GM10847 (cell line): Measurements from ENCODE around the gene FAM161B.

Experiments
- POLR2A ChIP-seq: IDR thresholded peaks from 2 replicates; pipeline ENCODE4 v1.6.1; 2011; ENCODE audit not compliant: insufficient read length; ENCODE audit errors: extremely low read depth

FAM161B gene, protein sequence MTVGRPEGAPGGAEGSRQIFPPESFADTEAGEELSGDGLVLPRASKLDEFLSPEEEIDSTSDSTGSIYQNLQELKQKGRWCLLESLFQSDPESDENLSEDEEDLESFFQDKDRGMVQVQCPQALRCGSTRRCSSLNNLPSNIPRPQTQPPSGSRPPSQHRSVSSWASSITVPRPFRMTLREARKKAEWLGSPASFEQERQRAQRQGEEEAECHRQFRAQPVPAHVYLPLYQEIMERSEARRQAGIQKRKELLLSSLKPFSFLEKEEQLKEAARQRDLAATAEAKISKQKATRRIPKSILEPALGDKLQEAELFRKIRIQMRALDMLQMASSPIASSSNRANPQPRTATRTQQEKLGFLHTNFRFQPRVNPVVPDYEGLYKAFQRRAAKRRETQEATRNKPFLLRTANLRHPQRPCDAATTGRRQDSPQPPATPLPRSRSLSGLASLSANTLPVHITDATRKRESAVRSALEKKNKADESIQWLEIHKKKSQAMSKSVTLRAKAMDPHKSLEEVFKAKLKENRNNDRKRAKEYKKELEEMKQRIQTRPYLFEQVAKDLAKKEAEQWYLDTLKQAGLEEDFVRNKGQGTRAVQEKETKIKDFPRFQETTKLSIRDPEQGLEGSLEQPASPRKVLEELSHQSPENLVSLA

GRCh38 chr14:73949752-73950734, at the start of gene FAM161B, which contains the start of gene COQ6:
TSS of gene FAM161B (minus strand) at chr14:73950094. CDS start at chr14:73950026, 68 bp downstream.
TSS of gene COQ6 (plus strand) at chr14:73950302. CDS start at chr14:73950333, 31 bp downstream.
- TF ChIP-seq POLR2A, result peak; percentile 86

GRCh38 chr14:73998726-73999125, 48.8 kb upstream of the FAM161B start:
- no peak for TF ChIP-seq POLR2A

GRCh38 chr14:73997944-73998447, 48.1 kb upstream of the FAM161B start:
- no peak for TF ChIP-seq POLR2A

- no peak for TF ChIP-seq POLR2A
These were observed 47.4 kb upstream of the FAM161B start for GRCh38 chr14:73997108-73997943.

DNA sequence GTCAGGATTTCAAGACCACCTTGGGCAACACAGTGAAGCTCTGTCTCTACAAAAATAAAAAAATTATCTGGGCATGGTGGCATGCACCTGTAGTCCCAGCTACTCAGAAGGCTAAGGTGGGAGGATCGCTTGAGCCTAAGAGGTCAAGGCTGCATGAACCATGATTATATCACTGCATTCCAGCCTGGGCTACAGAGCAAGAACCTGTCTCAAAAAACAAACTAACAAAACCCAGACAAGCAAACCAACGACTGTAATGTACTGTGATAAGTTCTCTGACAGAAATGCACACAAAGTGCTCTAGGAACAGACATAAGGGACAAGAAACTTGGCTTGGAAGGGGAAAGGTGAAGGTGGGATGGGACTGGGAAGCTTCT, 46.8 kb upstream of the FAM161B start:
- TF ChIP-seq POLR2A, result no peak

DNA sequence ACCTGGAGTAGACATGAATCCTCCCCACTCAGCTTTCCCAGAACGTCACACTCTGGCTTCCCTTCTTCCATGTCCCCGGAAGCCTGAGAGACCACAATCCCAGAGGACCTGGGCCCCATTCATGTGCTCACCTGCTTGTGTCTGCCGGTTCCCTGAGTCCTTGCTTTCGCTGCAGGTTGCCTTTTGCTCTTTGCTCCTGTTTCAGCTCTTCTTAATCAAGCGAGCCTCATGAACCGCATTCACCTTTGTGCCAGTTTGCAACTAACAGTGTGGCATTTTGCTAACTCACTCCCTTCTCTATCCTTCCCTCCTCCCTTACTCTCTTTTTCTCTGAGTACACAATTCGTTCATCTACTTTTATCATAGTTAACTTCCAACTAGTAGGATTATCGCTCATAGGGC, 46.1 kb upstream of the FAM161B start:
- no peak for TF ChIP-seq POLR2A

DNA sequence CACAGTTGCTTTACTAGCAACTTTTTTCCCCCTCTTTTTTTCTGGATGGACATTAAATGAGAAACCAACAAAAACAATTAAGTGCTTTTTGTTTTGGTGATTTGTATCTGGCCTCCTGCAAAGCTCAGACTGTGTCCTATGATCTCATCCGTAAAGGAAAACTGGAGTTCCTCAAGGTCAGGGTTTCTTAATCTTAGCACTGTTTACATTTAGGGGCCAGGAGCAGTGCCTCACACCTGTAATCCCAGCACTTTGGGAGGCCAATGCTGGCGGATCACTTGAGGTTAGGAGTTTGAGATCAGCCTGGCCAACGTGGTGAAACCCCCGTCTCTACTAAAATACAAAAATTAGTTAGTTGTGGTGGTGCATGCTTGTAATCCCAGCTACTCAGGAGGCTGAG, 41.2 kb upstream of the FAM161B start:
- TF ChIP-seq POLR2A, result no peak

- no peak for TF ChIP-seq POLR2A
These were observed 38.2 kb upstream of the FAM161B start for GRCh38 chr14:73988065-73988464.

GRCh38 chr14:73977896-73978295, 28.0 kb upstream of the FAM161B start:
- no peak for TF ChIP-seq POLR2A

DNA sequence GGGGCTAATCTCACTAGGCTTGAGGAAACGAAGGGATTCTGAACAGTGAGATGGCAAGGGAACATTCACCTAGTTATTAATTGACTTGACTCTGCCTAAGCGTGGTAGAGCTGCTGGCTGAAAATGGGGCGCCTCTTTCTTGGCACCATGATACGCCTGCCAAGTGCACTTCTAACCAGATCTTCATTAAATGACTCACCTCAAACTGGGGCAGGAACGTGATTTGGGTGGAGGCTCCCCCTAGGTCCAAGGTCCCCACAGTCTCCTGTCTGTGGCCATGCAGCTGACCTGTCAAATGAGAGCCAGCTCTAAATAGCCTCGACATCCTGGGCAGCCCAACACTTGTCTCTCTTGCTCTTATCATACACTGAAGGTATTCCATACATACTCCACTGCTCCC, 26.2 kb upstream of the FAM161B start:
- no peak for TF ChIP-seq POLR2A

DNA sequence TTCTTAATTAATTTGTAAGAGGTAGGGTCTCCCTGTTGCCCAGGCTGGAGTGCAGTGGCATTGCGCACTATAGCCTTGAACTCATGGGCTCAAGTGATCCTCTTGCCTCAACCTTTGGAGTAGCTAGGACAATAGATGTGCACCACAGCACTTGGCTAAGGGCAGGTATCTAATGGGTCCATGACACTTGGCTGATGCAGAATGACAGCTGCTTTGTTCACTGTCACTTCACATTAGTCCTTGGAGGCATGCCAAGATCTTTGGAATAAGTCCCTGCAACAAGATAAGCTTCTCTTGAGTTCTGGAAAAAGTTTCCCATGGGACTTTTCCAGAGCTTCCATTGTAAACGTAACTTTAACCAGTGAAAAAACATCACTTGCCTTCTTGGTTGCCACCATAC, 23.6 kb upstream of the FAM161B start:
- no peak for TF ChIP-seq POLR2A

DNA sequence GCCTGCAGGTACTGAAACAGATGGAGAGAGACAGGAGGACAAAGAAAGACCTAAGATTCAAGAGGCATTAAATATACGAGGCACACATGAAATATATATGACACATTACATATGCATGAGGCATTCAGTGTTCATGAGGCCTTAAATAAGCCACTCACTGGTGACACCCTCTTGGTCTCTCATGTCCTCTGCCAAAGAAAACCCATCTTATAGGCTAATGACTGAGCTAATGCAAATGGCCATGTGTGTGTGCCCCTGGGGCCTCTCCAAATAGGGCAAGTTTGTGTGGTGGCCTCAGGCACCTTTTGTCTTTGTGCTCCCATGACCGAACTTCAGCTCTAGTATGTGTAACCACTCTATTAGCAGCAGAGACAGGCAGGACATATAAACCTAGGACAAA, 19.0 kb upstream of the FAM161B start:
- TF ChIP-seq POLR2A, result no peak

- no peak for TF ChIP-seq POLR2A
These were observed 15.3 kb upstream of the FAM161B start for GRCh38 chr14:73965216-73965615.

DNA sequence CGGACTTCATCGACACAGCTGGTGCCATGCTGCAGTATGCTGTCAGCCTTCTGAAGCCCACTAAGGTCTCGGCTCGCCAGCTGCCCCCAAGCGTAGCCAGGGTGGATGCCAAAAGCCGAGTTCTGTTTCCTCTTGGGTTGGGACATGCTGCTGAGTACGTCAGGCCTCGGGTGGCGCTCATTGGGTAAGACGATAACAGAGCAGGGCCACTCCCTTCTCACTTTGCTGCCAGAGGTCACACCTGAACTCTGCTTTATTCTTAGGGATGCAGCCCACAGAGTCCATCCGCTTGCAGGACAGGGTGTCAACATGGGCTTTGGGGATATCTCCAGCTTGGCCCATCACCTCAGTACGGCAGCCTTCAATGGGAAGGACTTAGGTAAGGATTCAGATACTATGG, 11.3 kb upstream of the FAM161B start:
- no peak for TF ChIP-seq POLR2A
